Cerebellar cortex (tissue), 1 donor: Measurements from ENCODE around the gene DOCK7.
"Not testable (repeated sequence)": the region's sequence is repeated elsewhere in the genome, so short reads cannot be mapped to it uniquely, and the experiment has no call there.

Source experiments
- DNase-seq: peaks from one replicate; pipeline ENCODE4 v3.0.0-alpha.2; 2015; ENCODE audit warnings: low spot score

Gene DOCK7

DNA sequence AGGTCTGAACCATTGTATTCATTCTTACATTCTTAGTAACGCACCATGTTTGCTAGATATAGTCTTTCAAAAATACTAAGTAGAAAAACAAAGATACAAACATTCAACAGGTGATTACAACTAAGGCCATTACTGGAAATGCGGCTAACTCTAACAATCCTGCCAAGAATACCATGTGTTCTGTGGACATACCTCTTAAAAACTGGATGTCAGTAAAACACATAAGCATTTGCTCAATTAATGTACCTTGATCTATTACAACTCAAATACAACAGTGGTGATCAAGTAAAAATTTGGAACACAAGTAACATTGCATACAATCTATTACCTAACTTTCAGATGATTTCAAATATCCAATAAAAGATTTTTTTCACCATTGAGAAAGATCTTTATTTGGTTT lies 75.4 kb downstream of the DOCK7 start:
- no peak for DNase-seq

DNA sequence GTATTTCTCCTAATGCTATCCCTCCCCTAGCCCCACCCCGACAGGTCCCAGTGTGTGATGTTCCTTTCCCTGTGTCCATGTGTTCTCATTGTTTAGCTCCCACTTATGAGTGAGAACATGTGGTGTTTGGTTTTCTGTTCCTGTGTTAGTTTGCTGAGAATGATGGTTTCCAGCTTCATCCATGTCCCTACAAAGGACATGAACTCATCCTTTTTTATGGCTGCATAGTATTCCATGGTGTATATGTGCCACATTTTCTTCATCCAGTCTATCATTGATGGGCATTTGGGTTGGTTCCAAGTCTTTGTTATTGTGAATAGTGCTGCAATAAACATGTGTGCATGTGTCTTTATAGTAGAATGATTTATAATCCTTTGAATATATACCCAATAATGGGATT lies 77.6 kb downstream of the DOCK7 start:
- DNase-seq, result not testable (repeated sequence)

DNA sequence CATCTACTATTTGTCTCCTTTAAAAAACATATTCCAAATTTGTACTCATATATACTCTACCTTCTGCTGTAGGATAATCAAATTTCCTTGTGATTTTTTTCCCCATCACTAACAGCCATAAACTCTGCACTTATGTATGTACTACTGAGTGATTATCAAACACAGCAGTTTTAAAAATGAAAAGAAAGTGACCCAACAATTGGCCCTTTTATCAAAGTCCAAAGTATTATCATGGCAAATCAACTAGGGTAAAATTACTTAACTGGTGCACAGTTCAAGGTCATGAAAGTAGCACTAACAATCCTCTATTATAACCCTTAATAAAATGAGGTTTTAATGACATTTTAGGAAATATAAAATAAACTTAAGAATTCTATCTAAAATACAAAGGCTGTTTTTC lies 79.3 kb downstream of the DOCK7 start:
- DNase-seq, result no peak

DNA sequence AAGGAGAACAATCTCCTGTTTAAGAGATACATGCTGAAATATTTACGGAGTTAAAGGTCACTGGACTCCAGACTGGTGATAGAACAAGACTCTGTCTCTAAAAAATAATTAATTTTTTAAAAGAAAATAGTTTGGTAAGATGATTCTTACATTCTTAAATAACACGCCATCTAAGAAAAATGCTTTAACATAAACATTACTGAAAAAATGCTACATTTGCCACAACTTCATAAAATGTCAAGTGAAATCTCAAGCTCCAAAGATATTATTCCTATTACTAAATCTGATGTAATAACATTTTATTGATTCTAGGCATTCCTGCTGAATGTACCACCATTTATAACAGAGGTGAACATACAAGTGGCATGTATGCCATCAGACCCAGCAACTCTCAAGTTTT lies 86.7 kb downstream of the DOCK7 start:
- no peak for DNase-seq

DNA sequence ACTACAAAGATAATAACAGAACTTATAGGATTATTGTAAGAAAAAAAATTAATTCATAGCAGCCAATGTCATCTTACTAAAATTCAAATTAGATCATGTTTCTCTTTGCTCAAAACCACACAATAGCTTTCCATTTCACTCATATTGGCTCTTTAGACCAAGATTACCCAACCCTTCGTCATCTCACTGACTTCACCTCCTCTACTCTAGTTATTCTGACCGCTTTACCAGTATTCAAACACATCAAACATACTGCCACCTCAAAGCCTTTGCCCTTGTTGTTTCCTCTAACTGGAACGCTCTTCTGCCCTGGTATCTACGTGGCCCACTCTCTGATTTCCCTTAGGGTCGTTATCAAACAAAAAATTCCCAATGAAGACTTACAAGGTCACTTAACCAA lies 89.1 kb downstream of the DOCK7 start:
- DNase-seq, result no peak

DNA sequence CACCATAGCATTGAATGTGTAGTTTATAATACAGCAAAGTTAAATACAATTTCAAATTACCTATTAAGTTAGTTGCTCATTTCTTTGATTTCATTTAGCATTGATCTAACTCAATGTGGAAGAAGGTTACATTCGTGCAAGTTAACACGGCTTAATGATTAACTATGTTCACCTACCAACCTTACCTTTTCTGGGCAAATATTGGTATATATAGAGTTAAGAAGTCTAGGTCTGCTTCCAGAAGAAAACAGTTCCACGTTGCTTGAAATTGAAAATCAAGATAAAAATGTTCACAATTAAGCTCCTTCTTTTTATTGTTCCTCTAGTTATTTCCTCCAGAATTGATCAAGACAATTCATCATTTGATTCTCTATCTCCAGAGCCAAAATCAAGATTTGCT lies 90.9 kb downstream of the DOCK7 start, which contains the start of gene ANGPTL3:
Gene ANGPTL3 (plus strand): TSS at position 240 of the 400 bp plus-strand sequence. CDS start 47 bp downstream, at position 287.
- no peak for DNase-seq

DNA sequence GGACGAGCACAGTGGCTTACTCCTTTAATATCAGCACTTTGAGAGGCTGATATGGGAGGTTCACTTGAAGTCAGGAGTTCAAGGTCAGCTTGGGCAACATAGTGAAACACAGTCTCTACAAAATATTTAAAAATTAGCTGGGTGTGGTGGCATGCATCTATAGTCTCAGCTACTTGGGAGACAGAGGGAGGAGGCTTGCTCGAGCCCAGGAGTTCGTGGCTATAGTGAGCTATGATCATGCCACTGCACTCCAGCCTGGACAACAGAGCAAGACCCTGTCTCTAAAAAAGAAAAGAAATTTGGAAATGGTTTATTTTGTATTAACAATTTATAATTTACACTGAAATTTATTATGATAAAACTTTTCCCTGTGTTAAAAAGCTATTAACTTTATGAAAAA lies 92.5 kb downstream of the DOCK7 start:
- DNase-seq, result no peak

DNA sequence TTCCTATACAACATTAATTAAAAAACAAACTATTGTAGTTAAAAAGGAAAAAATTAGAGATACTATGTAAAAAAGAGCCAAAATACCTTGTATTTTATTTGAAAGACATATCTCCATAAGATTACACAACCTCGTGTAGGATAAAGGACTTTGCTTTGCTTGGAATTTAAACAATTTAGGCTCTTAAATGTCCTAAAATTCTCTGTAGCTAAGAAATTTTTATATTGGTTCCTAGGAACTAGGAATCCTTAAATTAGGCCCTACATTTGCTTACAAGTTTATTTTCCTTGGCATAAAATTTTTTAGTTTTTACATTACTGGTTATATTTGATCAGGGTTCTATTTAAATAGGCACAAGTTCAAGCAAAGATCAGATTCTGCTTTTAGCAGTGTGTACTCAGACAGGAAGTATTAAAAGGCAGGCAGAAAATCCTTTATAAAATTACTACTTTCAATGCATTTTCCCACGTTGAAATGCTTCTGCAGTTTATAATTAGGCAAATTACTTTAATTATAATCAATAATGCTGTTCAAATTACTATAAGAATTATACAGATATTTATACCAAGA lies 94.3 kb downstream of the DOCK7 start:
- no peak for DNase-seq

DNA sequence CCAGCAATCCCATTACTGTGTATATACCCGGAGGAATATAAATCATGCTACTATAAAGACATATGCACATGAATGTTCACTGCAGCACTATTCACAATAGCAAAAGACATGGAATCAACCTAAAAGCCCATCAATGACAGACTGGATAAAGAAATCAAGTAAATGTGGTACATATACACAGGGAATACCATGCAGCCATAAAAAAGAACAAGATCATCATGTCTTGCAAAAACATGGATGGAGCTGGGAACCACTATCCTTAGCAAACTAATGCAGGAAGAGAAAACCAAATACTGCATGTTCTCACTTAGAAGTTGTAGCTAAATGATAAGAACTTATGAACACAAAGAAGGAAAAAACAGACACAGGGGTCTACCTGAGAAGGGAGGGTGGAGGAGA lies 97.2 kb downstream of the DOCK7 start:
- DNase-seq, result no peak

DNA sequence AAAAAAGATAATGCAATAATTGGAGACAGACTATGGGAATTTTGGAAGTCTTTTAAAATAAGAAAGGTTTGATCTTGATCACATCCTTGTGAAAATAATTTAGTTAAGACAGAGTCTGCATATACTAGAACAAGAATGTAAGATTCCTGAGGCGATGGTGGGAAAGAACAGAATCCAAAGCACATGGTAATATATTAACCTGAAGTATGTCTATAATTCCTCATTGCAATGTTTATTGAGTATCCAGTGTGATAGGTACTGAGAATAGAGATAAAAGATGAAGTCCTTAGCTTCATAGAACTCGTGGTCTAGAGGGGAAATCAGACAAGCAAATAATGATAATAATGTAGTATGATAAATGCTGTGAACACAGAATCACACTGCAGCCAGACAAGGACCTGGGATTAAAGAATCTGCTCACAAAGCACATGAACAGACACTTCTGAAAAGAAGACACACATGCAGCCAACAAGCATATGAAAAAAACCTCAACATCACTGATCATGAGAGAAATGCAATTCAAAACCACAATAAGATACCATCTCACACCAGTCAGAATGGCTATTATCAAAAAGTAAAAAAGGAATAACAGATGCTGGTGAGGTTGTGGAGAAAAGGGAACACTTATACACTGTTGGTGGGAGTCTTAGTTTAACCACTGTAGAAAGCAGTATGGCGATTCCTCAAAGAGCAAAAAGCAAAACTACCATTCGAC lies 97.8 kb downstream of the DOCK7 start:
- DNase-seq, result no peak

DNA sequence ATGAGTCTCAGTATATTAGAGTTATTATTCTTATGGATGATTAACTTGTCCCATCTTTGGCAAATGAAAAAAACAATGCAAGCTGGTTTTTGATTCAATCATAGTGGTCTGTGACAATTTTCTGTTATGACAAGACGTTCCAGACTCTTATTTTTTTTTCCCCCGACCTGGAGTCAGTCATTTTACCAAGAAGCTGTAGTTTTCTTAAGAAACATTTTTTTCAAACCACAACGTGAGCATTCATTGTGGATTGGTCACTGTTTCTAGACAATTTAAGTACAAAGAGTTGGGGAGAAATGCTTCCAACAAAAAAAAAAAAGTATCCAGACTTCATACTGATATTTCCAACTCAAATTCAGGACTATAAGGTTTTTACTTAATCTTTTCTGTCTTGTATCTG lies 98.9 kb downstream of the DOCK7 start:
- DNase-seq, result no peak

DNA sequence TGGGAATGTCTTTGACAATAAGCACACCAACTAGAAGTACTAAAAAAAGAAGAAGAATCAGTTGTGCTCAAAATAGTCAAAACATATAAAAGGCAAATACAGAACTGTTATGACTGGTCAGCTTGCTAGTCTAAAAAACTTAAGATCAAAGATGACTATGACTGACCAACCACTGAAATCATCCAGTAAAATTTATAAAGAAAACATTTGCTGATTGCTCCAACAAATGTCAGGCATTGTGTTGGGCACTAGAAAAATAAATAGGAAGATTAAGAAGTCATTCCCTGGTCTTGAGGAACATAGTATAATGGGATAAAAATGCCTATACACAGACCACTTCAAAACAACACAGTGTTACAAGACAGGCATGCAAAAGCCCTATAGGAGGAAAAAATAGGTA lies 100.2 kb downstream of the DOCK7 start:
- DNase-seq, result no peak

DNA sequence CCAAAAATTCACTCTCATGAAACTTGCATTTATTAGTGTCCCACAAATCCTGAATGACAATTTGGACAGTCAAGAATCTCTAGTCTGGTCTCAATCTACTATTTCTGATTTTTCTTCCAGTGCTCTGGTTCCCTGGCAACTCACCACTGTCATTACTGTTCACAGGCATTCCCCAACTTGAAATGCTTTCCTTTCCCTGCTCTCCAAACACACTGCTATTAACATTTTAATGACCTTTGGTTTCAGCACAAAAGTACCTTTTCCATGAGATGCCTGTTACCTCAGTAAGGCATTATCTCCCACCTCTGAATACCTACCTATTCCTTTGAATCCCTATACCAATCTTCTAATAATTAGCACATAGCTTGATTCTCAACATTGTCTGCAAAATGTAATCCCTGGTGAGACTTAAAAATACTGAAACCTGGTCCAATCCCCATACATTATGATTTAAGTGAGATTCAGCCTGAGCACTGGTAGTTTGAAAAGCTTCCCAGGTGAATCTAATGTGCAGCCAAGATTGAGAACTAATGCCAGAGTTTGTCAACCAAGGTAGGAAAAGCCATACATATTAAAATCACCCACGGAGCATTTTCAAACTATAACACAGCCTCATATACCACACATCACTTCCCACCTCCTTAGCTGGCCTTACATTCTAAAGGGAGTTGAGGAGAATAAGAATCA lies 102.6 kb downstream of the DOCK7 start:
- no peak for DNase-seq

DNA sequence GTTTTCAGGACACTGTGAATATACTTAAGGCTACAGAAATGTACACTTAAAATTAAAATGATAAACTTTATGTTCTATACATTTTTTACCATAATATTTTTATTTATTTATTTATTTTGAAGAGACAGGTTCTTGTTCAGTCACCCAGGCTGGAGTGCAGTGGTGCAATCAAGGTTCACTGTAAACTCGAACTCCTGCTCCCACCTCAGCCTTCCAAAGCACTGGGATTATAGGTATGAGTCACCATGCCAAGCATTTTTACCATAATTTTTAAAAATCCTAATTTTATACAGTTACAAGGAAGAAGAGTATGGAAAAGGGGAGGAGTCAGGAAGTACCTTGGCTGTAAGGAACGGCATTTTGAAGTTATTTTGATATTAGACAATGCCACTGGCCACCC lies 114.5 kb downstream of the DOCK7 start:
- DNase-seq, result no peak

DNA sequence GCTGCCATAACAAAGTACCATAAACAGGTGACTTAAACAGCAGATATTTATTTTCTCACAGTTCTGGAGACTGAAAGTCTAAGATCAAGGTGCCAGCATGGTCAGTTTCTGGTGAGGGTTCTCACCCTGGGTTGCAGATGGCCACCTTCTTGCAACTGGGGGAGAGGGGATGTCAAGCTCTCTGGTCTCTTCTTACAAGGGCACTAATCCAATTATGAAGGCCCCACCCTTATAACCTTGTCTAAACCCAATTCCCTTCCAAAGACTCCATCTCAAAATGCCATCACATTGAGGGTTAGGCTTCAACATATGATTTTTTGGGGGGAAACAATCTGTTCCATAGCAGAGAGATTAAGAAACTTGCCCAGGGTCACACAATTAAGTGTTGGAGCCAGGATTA lies 115.7 kb downstream of the DOCK7 start:
- no peak for DNase-seq

DNA sequence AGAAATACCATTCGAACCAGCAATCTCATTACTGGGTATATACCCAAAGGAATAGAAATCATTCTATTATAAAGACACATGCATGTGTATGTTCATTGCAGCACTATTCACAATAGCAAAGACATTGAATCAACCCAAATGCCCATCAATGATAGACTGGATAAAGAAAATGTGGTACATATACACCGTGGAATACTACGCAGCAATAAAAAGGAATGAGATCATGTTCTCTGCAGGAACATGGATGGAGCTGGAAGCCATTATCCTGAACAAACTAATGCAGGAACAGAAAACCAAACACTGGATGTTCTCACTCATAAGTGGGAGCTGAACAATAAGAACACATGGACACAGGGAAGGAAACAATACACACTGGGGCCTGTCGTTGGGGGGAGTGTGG lies 116.7 kb downstream of the DOCK7 start:
- not testable (repeated sequence) for DNase-seq

DNA sequence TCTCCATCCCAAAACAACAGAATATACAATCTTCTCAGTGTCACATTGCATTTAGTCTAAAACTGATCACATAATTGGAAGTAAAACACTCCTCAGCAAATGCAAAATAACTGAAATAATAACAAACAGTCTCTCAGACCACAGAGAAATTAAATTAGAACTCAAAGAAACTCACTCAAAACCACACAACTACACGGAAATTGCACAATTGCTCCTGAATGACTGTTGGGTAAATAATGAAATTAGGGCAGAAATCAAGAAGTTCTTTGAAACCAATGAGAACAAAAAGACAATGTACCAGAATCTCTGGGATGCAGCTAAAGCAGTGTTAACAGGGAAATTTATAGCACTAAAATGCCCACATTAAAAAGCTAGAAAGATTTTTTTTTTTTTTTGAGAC lies 120.3 kb downstream of the DOCK7 start:
- not testable (repeated sequence) for DNase-seq

DNA sequence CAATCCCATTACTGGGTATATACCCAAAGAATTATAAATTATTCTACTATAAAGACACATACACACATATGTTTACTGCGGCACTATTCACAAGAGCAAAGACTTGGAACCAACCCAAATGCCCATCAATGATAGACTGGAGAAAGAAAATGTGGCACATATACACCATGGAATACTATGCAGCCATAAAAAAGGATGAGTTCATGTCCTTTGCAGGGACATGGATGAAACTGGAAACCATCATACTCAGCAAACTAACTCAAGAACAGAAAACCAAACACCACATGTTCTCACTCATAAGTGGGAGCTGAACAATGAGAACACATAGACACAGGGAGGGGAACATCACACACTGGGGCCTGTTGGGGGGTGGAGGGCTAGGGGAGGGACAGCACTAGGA lies 121.0 kb downstream of the DOCK7 start:
- DNase-seq, result not testable (repeated sequence)

DNA sequence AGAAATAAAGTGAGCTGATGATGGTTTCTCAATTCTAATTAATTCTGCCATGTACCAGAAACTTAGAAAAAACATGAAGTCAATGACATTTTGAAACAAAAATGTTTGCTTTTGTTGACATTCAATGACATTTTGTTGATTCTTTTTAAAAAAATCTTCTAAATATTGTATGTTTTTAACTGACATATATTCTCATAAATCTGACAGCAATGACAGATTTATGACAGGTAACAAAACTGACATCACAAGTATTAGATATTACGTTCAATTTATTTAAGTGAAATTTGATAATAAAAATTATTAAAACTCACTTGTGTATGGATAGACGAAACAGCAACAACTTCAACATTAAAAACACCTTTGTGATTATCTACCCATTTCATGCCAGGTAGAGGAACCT lies 126.9 kb downstream of the DOCK7 start:
- DNase-seq, result no peak

DNA sequence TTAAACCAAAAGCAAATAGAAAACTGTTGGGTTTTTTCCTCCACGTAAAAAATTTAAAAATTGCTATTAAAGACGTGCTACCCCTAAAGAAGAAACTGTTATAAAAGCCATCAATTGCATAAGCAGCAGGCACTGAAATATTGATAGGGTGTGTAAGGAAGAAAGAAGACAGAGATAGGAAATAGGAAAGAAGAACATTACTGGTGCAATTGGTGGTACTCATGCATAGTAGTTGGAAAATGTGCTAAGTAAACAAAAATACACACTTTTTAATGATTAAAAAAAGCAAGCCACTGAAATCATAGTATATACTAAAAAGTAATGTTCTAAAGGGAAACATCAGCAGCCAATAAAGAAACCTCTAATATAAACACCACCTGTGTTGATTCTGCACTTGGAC lies 143.6 kb downstream of the DOCK7 start:
- no peak for DNase-seq

DNA sequence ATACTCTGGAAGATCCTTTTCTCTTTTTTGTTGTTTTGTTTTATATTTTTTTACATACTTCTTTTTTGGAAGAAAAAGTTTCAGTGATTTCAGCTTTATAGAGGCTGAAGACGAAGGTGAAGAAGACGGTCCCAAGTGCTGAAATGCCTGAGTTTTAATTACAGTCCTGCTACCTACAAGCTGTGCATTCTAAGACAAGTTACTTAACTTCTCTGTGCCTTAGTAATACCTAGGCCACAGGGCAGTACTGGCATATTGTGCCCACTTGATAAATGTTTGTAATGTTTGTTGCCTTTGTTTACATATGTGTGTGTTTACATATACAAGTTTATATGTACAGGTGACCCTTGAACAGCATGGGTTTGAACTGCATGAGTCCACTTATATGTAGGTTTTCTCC lies 147.1 kb downstream of the DOCK7 start:
- DNase-seq, result no peak

DNA sequence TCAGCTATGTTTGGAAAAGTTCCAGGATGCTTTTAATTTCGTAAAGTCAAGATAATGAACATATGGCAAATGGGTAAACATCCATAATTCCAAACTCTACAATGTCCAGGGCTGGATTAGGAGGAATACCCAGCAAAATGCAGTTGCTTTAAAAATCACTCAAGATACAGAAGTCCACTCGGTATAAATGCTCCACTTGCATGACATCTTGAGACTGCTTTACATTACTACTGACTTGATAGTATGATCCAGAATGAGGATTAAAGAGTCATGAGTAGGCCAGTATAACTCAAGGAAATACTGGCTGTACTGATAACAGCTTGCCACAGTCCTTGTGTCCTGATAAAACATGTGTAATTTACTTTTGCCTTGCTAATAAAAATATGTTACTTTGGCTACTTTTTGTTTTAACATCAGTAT lies 149.1 kb downstream of the DOCK7 start:
- DNase-seq, result no peak

DNA sequence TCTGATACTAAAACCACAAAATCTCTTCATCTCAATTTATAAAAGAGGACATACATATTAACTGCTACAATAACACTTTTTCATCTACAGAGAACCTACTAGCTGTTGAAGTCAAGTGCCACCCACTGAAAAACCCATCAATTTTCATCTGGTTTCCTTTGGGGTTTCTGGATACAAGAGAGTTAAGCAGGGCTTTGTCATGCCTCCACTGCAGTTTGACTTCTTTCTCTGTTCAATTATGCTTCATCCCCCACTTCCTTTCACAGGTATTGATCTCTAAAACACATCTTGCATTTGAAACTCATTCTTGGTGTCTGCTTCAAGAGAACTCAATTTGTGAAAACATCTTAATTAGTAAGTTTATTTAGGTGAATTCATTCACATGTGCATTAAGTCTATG lies 151.3 kb downstream of the DOCK7 start:
- DNase-seq, result no peak
